ENCODE results near the gene SELENOH.

DNA sequence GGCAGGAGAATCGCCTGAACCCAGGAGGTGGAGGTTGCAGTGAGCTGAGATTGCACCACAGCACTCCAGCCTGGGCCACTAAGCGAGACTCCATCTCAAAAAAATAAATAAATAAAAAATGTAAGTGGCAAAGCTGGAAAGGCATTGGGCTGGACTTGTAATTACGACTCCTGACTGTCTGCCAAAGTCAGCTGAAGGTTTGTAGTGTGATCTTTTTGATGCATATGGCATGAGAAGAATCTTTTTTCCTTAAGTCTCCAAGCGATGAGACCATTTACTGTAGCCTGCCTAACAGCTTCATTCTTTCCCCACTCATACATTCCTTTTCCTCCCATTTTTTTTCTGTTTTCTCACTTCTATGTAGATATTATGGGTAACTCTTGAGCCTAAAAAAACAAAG lies 45.1 kb downstream of the SELENOH start:
- TF ChIP-seq, protein P1, sequence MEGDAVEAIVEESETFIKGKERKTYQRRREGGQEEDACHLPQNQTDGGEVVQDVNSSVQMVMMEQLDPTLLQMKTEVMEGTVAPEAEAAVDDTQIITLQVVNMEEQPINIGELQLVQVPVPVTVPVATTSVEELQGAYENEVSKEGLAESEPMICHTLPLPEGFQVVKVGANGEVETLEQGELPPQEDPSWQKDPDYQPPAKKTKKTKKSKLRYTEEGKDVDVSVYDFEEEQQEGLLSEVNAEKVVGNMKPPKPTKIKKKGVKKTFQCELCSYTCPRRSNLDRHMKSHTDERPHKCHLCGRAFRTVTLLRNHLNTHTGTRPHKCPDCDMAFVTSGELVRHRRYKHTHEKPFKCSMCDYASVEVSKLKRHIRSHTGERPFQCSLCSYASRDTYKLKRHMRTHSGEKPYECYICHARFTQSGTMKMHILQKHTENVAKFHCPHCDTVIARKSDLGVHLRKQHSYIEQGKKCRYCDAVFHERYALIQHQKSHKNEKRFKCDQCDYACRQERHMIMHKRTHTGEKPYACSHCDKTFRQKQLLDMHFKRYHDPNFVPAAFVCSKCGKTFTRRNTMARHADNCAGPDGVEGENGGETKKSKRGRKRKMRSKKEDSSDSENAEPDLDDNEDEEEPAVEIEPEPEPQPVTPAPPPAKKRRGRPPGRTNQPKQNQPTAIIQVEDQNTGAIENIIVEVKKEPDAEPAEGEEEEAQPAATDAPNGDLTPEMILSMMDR (optimal IDR thresholded peaks at IDR 0.05 in 1 of 3, IDR thresholded peaks at IDR 0.05 in 1 of 3, conservative IDR thresholded peaks at IDR 0.05 in 1 of 3; ENCODE audit: extremely low read depth in 1 of 3, insufficient read depth in 2 of 3, low read length in 3 of 3) = no peak
- no peak for TF ChIP-seq EZH2 (IDR thresholded peaks at IDR 0.05; ENCODE audit: low read length)

All from keratinocyte (primary cell).